Hepatocyte (in vitro differentiated cells): ENCODE measurements around the gene CCDC28A.

ENCODE experiments used
- CTCF ChIP-seq: fragments of 200-600 bp; sonication (generic); IDR thresholded peaks from 2 replicates; pipeline ENCODE4 v1.5.1; 2016; ENCODE audit warnings: antibody characterized with exemption, mild to moderate bottlenecking; ENCODE audit not compliant: poor library complexity
- EZH2 ChIP-seq: fragments of 200-600 bp; sonication (generic); IDR thresholded peaks from 2 replicates; pipeline ENCODE4 v1.6.1; 2016; ENCODE audit warnings: antibody characterized with exemption, mild to moderate bottlenecking, borderline replicate concordance
- EZH2phosphoT487 ChIP-seq: fragments of 200-600 bp; sonication (generic); IDR thresholded peaks from one replicate; pipeline ENCODE4 v1.6.1; 2018; ENCODE audit warnings: antibody characterized with exemption, mild to moderate bottlenecking, low read depth, moderate library complexity; ENCODE audit not compliant: unreplicated experiment, severe bottlenecking

- TF ChIP-seq EZH2phosphoT487 (no peak), CTCF (no peak), EZH2 (no peak)
Observed at GRCh38 chr6:138796771-138797170, 23.2 kb downstream of the CCDC28A start.
